Type B pancreatic cell (in vitro differentiated cells): ENCODE results near the gene PEX7. TPM values are rescaled to one million over a fixed set of nuclear protein-coding genes. Genes with fewer than 3 reads are reported as not detected.
"Not testable (repeated sequence)": the region's sequence is repeated elsewhere in the genome, so short reads cannot be mapped to it uniquely, and the experiment has no call there.

ENCODE experiments used
- DNase-seq: peaks from one replicate; pipeline ENCODE4 v3.0.0; 2021; ENCODE audit warnings: mixed read lengths; ENCODE audit not compliant: unreplicated experiment; ENCODE audit errors: extremely low spot score
- H3K27ac Mint-ChIP-seq: 2 replicates; pipeline ENCODE4 v1.8.0; 2021; ENCODE audit warnings: mild to moderate bottlenecking, mixed read lengths
- H3K27me3 Mint-ChIP-seq: 2 replicates; pipeline ENCODE4 v1.8.0; 2021; ENCODE audit warnings: mixed read lengths
- H3K36me3 Mint-ChIP-seq: 2 replicates; pipeline ENCODE4 v1.8.0; 2021; ENCODE audit warnings: mixed read lengths
- H3K4me1 Mint-ChIP-seq: one replicate; pipeline ENCODE4 v1.8.0; 2021; ENCODE audit warnings: mixed read lengths; ENCODE audit not compliant: unreplicated experiment
- H3K4me3 Mint-ChIP-seq: 2 replicates; pipeline ENCODE4 v1.8.0; 2021; ENCODE audit warnings: mild to moderate bottlenecking, mixed read lengths
- H3K9me3 Mint-ChIP-seq: 2 replicates; pipeline ENCODE4 v1.8.0; 2021; ENCODE audit warnings: mixed read lengths
- total RNA-seq: library from RNA; stranded (reverse); gene quantifications from 2 replicates; pipeline ENCODE4 v1.2.1, GENCODE V29; 2021; ENCODE audit warnings: low replicate concordance
- TF ChIP-seq, protein P1 (sequence below): fragments of 200-600 bp; sonication (generic); conservative IDR thresholded peaks from 2 replicates; pipeline ENCODE4 v1.5.0; 2021; ENCODE audit warnings: antibody characterized with exemption, mild to moderate bottlenecking

Gene PEX7
- total RNA-seq, 1 donor from 2014 or later = 5.4 TPM

DNA sequence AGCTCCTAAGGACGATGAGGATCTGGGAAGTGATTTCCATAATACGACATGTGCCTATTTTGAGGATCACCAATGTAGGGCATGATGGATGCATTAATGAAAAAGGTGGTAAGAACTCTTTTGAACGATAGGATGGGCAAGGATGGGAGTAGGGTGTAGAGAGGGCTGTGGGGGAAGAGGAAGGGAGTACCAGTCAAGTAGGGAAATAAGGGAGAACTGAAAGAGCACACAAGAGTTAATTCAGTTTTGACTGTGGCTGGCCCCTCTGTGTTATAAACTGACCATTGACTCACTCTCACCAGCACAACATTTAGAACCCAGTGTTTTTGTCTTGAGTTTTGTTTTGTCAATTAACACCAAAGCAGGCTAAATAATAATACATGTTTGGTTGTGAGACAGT, 132.7 kb downstream of the PEX7 start:
- H3K27me3 Mint-ChIP-seq = peaks cover 3% of the 10 kb centered on the region
- peaks cover 18% of the 10 kb centered on the region for H3K4me1 Mint-ChIP-seq
- no peak overlapping the region for H3K4me3 Mint-ChIP-seq
- no peaks in the 10 kb centered on the region for H3K36me3 Mint-ChIP-seq
- no peak for DNase-seq
- TF ChIP-seq, protein P1, sequence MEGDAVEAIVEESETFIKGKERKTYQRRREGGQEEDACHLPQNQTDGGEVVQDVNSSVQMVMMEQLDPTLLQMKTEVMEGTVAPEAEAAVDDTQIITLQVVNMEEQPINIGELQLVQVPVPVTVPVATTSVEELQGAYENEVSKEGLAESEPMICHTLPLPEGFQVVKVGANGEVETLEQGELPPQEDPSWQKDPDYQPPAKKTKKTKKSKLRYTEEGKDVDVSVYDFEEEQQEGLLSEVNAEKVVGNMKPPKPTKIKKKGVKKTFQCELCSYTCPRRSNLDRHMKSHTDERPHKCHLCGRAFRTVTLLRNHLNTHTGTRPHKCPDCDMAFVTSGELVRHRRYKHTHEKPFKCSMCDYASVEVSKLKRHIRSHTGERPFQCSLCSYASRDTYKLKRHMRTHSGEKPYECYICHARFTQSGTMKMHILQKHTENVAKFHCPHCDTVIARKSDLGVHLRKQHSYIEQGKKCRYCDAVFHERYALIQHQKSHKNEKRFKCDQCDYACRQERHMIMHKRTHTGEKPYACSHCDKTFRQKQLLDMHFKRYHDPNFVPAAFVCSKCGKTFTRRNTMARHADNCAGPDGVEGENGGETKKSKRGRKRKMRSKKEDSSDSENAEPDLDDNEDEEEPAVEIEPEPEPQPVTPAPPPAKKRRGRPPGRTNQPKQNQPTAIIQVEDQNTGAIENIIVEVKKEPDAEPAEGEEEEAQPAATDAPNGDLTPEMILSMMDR = no peak
- H3K9me3 Mint-ChIP-seq = no peaks in the 10 kb centered on the region
- no peak overlapping the region for H3K27ac Mint-ChIP-seq

DNA sequence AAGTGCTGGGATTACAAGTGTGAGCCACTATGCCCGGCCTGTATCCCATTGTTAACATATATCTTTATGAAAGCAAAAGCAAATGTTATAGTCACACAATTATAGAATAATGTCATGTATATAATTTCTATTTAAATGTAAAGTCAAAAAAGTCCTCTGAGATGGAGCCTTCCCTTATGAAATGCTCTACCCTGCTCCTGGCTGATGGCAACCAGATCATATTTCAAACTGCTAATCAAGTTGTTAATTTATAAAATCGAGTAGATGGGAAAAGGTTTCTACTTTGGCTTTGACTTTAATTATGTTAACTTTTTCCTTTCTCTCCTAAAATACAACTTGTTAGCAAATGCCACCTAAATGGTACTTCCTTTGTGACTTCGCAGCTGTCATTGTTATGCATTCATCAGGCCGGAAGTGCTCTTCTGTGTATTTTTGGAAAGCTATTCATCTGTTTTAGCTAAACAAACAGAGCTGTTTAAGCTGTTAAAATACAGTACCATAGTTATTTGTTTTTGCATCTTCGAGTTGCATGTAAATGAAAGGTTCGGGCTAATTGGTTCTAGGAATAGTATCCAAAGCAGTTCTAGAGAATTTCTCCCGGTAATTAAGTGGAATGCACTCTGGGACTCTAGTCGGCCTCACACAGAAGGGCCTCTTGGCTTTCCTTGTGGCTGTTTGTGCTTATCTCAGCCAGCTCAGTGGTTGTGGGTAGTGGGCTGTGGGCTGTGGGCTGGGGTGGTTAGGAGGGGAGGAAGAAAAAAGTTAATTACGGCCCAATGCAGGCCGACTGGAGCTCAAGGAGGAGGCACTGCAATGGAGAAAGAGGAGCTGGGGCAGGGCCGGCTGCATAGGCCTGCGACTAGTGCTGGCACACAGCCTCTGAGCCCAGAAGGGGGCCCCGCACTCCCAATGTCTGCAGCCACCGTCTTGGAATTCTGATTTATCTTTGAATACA, 134.5 kb downstream of the PEX7 start:
- TF ChIP-seq, protein P1 = peak; percentile 36
- H3K4me1 Mint-ChIP-seq = peaks cover 18% of the 10 kb centered on the region
- no peak overlapping the region for H3K4me3 Mint-ChIP-seq
- H3K27me3 Mint-ChIP-seq = peaks cover 3% of the 10 kb centered on the region
- peak overlapping the region; percentile 48 for H3K27ac Mint-ChIP-seq
- H3K9me3 Mint-ChIP-seq = no peaks in the 10 kb centered on the region
- H3K36me3 Mint-ChIP-seq = no peaks in the 10 kb centered on the region
- no peak for DNase-seq

DNA sequence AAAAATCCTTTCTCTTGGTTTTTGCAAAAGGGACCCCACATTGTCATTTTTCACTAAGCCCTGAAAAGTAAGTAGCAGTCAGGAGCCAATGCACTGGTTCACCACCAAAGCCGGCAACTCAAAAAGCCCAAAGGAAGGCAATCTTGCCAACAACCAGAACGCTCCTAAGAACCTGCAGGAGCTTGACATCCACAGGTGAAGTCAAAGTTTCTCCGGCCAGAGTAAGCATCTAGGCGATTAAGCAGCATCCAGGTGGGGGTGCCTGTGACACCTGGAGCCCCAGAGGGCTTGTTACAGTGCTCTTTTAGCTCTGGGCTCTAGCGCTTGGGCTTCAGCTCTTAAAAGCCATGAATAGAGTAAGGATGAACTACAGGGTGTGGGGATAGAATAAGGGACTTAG, 135.8 kb downstream of the PEX7 start:
- Mint-ChIP-seq H3K4me1 (peaks cover 18% of the 10 kb centered on the region), H3K4me3 (no peak overlapping the region), H3K36me3 (no peaks in the 10 kb centered on the region), H3K27me3 (peaks cover 3% of the 10 kb centered on the region), H3K9me3 (no peaks in the 10 kb centered on the region), H3K27ac (no peak overlapping the region)
- TF ChIP-seq, protein P1 = no peak
- no peak for DNase-seq

DNA sequence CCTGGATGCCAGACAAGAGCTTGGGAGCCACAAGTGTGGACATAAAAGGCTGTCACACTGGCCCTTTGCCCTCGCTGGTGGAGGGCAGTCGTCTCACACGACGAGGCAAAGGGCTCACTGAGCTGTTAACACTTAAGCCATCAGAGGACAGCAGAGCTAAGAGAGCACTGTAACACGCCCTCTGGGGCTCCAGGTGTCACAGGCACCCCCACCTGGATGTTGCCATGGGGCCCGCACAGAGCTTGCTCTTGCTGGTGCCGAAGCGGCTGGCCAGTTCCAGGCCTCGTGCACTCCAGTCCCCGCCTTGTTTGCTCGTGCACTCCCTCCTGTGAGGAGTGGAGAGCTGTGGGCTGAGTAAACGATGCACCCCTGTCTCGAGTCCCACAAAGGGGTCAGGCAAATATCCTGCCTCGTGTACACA, 137.1 kb downstream of the PEX7 start:
- no peak overlapping the region for H3K4me3 Mint-ChIP-seq
- no peaks in the 10 kb centered on the region for H3K36me3 Mint-ChIP-seq
- DNase-seq = no peak
- H3K4me1 Mint-ChIP-seq = peaks cover 18% of the 10 kb centered on the region
- H3K27ac Mint-ChIP-seq = peak overlapping the region; percentile 65
- H3K9me3 Mint-ChIP-seq = no peaks in the 10 kb centered on the region
- TF ChIP-seq, protein P1 = no peak
- peaks cover 3% of the 10 kb centered on the region for H3K27me3 Mint-ChIP-seq

DNA sequence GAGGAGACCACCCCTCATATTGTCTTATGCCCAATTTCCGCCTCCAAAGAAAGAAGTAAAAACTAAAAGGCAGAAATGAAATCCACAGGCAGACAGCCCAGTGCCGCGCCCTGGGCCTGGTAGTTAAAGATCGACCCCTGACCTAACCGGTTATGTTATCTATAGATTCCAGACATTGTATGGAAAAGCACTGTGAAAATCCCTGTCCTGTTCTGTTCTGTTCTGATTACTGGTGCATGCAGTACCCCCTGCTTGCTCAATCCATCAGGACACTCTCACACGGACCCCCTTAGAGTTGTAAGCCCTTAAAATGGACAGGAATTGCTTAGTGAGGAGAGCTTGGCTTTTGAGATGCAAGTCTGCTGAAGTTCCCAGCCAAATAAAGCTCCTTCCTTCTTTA, 137.5 kb downstream of the PEX7 start:
- not testable (repeated sequence) for H3K4me3 Mint-ChIP-seq, H3K9me3 Mint-ChIP-seq, H3K36me3 Mint-ChIP-seq, DNase-seq, H3K27ac Mint-ChIP-seq, H3K27me3 Mint-ChIP-seq
- peaks cover 18% of the 10 kb centered on the region for H3K4me1 Mint-ChIP-seq

DNA sequence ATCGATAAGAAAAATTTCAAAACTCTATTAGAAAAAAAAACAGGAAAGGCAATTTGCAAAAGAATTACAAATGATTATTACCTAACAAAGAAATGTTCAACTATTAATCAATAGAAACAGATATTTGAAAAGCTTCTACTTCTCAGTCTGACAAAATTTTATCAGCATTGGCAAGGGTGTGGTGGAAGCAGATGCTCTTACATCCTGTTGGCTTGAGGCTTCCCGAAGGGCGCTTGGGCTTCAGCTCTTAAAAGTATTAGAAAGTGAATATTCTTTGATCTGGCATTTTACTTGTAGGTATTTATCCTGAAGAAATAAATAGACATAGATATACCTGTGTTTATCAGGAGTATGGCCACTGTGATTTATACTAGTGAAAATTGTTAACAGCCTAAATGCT, 138.4 kb downstream of the PEX7 start:
- H3K27ac Mint-ChIP-seq = no peak overlapping the region
- H3K36me3 Mint-ChIP-seq = no peaks in the 10 kb centered on the region
- no peaks in the 10 kb centered on the region for H3K9me3 Mint-ChIP-seq
- TF ChIP-seq, protein P1 = no peak
- H3K4me1 Mint-ChIP-seq = peaks cover 18% of the 10 kb centered on the region
- no peak overlapping the region for H3K4me3 Mint-ChIP-seq
- peaks cover 3% of the 10 kb centered on the region for H3K27me3 Mint-ChIP-seq
- DNase-seq = no peak
